Measurements from ENCODE around the gene BAIAP2L2.
"Not testable (repeated sequence)": the region's sequence is repeated elsewhere in the genome, so short reads cannot be mapped to it uniquely, and the experiment has no call there.

Gene BAIAP2L2

GRCh38 chr22:38037367-38038150 lies 72.9 kb downstream of the BAIAP2L2 start:
- not testable (repeated sequence) for DNase-seq (ENCODE audit: low read depth)

GRCh38 chr22:38036392-38037062 lies 74.0 kb downstream of the BAIAP2L2 start:
- DNase-seq (ENCODE audit: low read depth), result no peak

GRCh38 chr22:38035530-38035885 lies 75.0 kb downstream of the BAIAP2L2 start:
- no peak for DNase-seq (ENCODE audit: low read depth)
